Measurements from ENCODE around the gene ARID5B.

Gene ARID5B

DNA sequence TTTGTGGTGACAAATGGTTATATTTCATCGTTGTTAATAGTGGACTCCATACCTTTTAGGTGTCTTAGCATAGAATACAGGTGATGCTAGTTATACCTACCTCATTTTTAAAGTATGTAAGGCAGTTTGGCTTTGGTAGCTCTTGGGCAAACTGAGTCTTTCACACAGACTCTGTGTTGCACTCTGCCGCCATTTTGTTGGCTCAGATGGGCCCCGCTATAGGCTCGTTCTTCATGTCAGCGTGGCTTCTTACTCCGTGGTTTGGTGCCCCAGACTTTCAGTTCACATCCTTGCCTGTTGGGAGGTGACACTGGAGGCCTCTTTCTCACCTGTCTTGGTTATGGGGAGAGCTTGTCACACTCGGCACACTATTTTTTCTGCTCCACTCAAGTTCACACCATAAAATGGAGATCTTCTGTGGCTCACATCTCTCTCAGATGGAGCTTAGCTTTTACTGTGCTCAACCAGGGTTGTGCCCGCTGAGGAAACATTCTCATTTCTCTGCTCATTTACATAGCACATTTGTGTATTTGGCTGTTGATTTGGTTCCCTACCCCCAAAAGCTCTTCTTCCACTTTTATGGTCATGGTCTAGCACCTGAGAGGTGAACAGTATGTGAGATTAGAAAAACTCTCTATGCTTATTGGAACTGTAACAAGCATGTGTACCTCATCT lies 178.5 kb downstream of the ARID5B start:
- TF ChIP-seq, protein P1, sequence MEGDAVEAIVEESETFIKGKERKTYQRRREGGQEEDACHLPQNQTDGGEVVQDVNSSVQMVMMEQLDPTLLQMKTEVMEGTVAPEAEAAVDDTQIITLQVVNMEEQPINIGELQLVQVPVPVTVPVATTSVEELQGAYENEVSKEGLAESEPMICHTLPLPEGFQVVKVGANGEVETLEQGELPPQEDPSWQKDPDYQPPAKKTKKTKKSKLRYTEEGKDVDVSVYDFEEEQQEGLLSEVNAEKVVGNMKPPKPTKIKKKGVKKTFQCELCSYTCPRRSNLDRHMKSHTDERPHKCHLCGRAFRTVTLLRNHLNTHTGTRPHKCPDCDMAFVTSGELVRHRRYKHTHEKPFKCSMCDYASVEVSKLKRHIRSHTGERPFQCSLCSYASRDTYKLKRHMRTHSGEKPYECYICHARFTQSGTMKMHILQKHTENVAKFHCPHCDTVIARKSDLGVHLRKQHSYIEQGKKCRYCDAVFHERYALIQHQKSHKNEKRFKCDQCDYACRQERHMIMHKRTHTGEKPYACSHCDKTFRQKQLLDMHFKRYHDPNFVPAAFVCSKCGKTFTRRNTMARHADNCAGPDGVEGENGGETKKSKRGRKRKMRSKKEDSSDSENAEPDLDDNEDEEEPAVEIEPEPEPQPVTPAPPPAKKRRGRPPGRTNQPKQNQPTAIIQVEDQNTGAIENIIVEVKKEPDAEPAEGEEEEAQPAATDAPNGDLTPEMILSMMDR (IDR thresholded peaks at IDR 0.05; ENCODE audit: borderline replicate concordance, insufficient read depth, low read depth, low read length), result no peak
- H3K4me3 ChIP-seq (ENCODE audit: low read depth, low read length), result no peak overlapping the region

DNA sequence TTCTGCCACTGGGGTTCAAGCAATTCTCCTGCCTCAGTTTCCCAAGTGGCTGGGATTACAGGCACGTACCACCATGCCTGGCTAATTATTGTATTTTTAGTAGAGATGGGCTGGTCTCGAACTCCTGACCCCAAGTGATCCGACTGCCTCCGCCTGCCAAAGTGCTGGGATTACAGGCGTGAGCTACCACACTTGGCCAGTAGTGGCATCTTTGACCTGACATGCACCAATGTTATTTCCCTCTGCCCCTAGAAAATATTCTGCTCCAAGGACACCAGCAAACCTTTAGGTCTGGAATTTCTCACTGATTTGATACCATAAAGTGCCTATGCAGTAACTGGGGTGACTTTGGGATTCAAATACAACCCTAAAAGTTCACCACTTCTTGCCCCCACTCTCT lies 179.4 kb downstream of the ARID5B start:
- TF ChIP-seq, protein P1 (IDR thresholded peaks at IDR 0.05; ENCODE audit: borderline replicate concordance, insufficient read depth, low read depth, low read length), result 0 out of 2 replicates have a peak, but pooled peaks have one; percentile 9
- no peak overlapping the region for H3K4me3 ChIP-seq (ENCODE audit: low read depth, low read length)

DNA sequence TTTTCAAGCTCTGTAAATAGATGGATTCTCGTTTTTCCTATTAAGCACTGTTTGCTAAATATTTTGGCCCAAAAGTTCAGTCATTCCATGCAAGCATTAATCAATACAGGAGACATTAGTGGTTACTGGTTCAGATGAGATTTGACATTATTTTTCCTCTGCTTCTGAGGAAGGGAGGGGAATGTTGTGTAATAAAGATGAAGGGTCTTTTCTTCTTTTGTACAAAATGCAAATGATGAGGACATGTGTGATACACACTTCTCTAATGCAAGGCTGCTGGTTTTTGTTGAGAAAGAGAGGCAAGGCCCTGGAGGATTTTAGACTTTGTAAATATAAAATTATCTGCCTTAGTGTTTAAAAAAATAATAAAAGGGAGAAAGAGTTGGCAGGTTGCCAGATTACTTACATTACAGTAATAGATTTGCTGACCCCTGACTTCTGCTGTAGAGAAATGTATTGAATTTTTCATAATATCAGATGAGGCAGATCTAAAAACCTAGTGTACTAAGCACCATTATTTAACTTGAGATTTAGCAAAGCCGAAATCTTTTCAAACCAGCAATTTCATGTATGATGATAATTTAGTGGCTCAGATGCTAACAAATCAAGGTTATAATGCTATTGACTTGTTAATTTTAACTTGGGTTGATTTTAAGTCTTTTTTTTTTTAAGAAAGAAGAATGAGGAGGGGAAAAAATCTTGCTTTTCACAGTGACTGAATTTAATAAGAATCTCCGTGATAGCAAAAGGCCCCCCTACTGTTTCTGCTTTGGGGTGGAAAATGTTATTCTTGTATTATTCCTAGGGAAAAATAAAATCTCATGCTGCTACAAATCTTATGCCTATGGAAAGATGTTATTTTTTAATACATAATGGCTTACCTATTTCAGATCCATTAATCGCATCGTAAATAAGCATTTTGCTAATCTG lies 180.1 kb downstream of the ARID5B start:
- TF ChIP-seq, protein P1 (IDR thresholded peaks at IDR 0.05; ENCODE audit: borderline replicate concordance, insufficient read depth, low read depth, low read length), result no peak
- H3K4me3 ChIP-seq (ENCODE audit: low read depth, low read length), result no peak overlapping the region

DNA sequence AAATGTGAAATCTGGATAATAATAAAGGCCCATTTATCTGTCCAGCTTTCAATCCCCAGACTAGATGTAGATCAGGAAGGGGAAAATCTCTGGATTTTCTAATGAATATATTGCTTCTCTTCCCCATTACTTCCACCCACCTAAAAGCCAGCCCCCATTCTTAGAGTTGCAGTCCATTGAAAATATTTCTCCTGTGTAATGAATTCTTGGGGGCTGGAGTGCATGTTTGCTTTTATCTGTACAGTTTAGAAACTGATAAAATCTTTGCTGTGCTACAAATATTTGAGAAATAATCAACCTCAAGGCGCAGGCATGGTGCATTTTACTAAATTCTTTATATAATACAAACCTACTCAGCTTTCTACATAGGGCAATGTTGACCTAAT lies 180.8 kb downstream of the ARID5B start:
- TF ChIP-seq, protein P1 (IDR thresholded peaks at IDR 0.05; ENCODE audit: borderline replicate concordance, insufficient read depth, low read depth, low read length), result no peak
- no peak overlapping the region for H3K4me3 ChIP-seq (ENCODE audit: low read depth, low read length)

DNA sequence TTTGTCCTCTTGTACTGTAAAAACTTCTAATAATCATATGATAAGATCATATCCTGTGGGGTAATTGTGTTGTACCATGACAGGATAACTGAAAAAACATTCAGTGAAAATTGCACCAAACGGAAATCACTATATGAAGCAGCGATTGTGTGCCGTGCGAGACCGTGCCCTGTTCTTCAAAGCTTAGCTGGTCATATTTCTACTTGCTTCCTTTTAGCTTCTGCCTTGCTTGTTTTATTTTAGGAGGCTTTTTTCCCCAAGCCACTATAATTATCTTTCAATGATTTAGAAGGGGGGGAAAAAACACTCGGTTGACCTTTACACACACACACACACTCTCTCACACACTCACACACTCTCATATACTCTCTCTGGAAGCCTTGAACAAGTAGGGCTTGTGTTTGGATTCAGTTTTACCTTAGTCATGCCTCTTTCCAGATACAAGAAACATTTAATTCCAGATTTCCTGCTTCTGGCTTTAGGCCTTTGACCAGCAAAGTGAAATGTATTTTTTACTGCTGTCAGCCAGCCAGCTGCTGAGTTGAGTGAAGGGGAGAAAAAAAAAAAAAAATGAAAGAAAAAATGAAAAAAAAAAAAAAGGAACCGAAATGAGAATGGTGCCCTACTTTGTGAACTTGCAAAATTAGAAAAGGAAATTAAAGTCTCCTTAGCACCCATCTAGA lies 181.4 kb downstream of the ARID5B start:
- TF ChIP-seq, protein P1 (IDR thresholded peaks at IDR 0.05; ENCODE audit: borderline replicate concordance, insufficient read depth, low read depth, low read length), result no peak
- H3K4me3 ChIP-seq (ENCODE audit: low read depth, low read length), result no peak overlapping the region

DNA sequence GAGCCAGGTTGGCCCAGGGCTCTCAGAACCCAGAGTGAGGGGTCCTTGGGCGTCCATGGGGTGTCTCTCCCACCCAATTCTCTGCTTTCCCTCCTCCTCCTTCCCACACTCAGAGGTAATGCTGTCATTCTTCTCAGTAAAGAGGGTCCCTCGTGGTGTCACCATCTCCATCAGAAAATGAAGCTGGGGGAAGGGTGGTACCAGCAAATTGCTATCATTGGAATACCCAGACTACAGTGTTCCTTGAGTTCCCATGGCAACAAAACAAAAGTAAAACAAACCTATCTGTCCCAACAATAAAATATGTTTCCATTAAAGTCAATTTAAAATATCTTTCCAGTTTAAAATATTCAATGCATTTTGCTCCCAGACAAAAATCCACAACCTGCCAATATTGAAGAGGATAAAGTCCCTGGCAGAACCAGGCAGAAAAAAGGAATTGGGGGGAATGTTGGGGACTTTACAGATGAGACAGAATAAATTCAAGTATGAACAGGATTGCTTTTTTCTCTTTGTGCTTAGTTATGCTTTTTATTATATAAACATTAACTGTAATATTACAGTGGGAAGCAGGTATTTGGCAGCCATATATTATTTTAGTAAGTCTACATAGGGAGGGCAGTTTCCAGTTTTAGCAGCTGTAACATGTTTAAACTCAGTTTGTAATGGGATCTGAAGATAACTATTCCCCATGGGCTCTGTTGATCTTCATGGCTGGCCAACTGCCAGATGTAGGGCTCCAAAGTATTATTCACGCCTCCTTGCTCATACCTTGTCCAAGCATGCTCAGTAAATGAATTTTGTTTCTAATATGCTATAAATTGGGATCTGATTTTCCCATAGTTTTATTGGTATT lies 182.1 kb downstream of the ARID5B start:
- TF ChIP-seq, protein P1 (IDR thresholded peaks at IDR 0.05; ENCODE audit: borderline replicate concordance, insufficient read depth, low read depth, low read length), result no peak
- no peak overlapping the region for H3K4me3 ChIP-seq (ENCODE audit: low read depth, low read length)

All from GM12875 (cell line).